SH-SY5Y (cell line): ENCODE measurements around the gene EIF4A2.

Experiments
- GATA2 ChIP-seq: IDR thresholded peaks from 2 replicates; pipeline ENCODE4 v1.6.1; 2011; ENCODE audit warnings: mild to moderate bottlenecking, low read depth, low read length
- GATA3 ChIP-seq: IDR thresholded peaks from 2 replicates; pipeline ENCODE4 v1.6.1; 2011; ENCODE audit warnings: low read depth, mild to moderate bottlenecking, low read length, moderate library complexity

DNA sequence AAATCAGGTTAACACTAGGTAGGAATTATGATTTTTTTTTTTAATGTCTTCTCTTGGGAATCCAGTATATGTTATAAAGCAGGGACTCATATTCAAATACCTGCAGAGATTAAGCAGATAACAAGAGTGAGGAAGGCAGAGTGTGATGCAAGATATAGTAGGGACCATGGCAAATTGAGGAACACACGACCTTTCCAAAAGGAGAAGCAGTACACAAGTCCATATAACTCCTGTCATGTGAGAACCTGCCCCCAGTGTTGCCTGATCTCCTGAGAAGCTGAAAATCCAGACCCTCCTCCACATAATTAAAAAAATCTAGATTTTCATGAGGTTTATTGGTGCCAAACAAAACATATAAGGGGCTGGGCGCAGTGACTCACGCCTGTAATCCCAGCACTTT lies 19.3 kb downstream of the EIF4A2 start:
- TF ChIP-seq GATA2 (no peak), GATA3 (no peak)
